Measurements from ENCODE around the gene DOHH.
"Not testable (repeated sequence)": the region's sequence is repeated elsewhere in the genome, so short reads cannot be mapped to it uniquely, and the experiment has no call there.

Gene DOHH

GRCh38 chr19:3457528-3458228 lies 42.8 kb downstream of the DOHH start:
- no peak for TF ChIP-seq CTCF (conservative IDR thresholded peaks at IDR 0.05; ENCODE audit: low read depth, low read length)
- H3K4me3 ChIP-seq (ENCODE audit: low read depth, low read length) = no peak overlapping the region
- DNase-seq (ENCODE audit: low read depth) = no peak

- TF ChIP-seq CTCF (conservative IDR thresholded peaks at IDR 0.05; ENCODE audit: low read depth, low read length) = no peak
- no peak for DNase-seq (ENCODE audit: low read depth)
- no peak overlapping the region for H3K4me3 ChIP-seq (ENCODE audit: low read depth, low read length)
Measured at GRCh38 chr19:3456925-3457527, 43.4 kb downstream of the DOHH start.

GRCh38 chr19:3455960-3456601 lies 44.4 kb downstream of the DOHH start:
- DNase-seq (ENCODE audit: low read depth) = no peak
- no peak overlapping the region for H3K4me3 ChIP-seq (ENCODE audit: low read depth, low read length)
- no peak for TF ChIP-seq CTCF (conservative IDR thresholded peaks at IDR 0.05; ENCODE audit: low read depth, low read length)

- TF ChIP-seq CTCF (conservative IDR thresholded peaks at IDR 0.05; ENCODE audit: low read depth, low read length) = no peak
- no peak overlapping the region for H3K4me3 ChIP-seq (ENCODE audit: low read depth, low read length)
Measured at GRCh38 chr19:3455393-3455955, 45.0 kb downstream of the DOHH start.

GRCh38 chr19:3454656-3455392 lies 45.6 kb downstream of the DOHH start:
- no peak overlapping the region for H3K4me3 ChIP-seq (ENCODE audit: low read depth, low read length)
- no peak for TF ChIP-seq CTCF (conservative IDR thresholded peaks at IDR 0.05; ENCODE audit: low read depth, low read length)

More at GRCh38 chr19:3455393-3455955, 45.0 kb downstream of the DOHH start:
- DNase-seq (ENCODE audit: low read depth) = no peak

GRCh38 chr19:3453840-3454239 lies 46.6 kb downstream of the DOHH start:
- no peak for TF ChIP-seq CTCF (conservative IDR thresholded peaks at IDR 0.05; ENCODE audit: low read depth, low read length)
- DNase-seq (ENCODE audit: low read depth) = no peak

More at GRCh38 chr19:3454656-3455392, 45.6 kb downstream of the DOHH start:
- DNase-seq (ENCODE audit: low read depth) = no peak

DNA sequence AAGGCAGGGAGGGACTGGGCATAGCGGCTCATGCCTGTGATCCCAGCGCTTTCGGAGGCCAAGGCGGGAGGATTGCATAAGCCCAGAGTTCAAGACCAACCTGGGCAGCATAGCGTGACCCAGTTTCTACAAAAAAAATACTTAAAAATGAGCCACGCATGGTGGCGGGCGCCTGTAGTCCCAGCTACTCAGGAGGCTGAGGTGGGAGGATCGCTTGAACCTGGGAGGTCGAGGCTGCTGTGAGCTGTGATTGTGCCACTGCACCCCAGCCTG lies 47.6 kb downstream of the DOHH start:
- not testable (repeated sequence) for DNase-seq (ENCODE audit: low read depth)

More at GRCh38 chr19:3453840-3454239, 46.6 kb downstream of the DOHH start:
- no peak overlapping the region for H3K4me3 ChIP-seq (ENCODE audit: low read depth, low read length)

More for the DNA sequence above, 47.6 kb downstream of the DOHH start:
- not testable (repeated sequence) for H3K4me3 ChIP-seq (ENCODE audit: low read depth, low read length)
